COR-L47 (cell line): ENCODE results near the gene GRM8.

Source experiments
- DNase-seq: peaks from one replicate; lab custom pipeline; 2025; lab: John Stamatoyannopoulos, UW

Gene GRM8

DNA sequence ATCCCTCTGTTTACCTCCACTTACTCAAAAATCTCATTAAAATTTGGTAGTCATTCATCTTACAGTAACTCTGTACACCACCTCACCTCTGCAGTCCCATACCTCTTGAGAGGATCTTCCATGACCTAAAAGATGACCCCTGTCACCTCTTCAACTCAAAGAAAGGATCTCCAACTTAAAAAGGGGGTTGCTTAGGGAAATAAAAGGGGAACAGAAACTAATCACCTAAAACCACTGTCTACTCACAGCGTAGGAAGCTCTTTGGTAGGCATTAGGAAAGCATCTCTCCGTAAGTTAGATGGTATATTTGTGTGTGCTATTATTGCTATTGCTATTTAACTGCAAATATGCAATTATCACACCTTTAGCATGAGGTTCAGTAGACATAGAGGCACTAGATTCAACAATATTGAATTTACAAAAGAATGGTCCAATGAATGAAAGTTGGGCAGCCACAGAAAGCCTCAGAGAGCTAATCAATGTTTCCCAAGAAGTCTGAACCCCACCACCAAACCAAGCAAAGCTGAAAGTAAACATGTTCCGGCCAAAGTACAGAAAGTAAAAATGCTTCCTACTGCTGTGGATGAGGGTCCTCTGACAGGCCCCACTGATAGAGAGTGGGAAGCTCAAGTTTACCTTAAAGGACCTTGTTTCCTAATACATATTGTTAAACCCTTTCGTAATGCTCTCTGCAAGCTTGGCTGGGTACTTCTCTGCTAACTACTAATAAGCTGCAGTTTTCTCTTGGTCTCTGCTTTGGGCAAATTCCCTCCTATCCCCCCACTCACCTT, 105.8 kb downstream of the GRM8 start:
- no peak for DNase-seq

DNA sequence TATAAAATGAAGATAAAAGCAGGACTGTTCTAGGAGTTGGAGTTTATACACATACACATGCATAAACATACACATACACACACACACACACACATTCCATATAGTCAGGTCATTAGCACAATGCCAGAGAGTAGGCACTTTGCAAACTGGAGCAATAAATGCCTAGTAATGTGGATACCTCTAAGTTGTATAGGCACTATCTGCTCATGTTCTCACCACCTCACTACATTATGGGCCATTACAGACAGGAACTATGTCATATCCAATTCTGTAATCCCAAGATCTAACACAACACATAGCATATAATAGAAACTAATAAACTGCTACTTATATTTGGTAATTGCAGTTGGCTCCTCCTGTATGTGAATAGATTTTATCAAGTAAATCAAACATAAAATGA, 115.6 kb downstream of the GRM8 start:
- no peak for DNase-seq

DNA sequence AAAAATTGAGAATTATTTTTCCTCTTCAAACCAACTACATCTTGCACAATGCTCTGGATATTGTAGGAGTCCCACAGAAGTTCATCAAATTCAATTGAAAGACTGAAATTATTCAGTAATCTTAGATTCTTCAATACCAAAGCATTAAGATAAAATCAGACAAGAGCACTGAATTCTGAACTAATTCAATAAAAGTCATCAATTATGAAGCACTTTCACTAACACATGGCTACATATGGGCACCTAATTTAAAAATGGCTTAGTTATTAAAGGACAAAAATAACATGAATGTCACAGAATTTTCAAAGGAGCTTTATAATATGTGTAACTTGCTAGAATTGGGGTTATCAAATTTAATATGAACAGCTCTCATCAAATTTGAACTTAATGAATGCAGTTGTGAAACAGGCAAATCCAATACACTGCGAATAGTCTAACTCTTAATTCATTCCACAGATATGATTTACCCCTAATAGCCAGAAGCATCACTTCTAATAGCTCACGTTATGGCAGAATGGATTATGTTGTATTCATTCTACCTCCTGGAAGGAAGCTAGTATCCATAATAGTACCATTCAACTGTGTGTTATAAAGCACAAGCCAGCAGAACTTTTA, 116.8 kb downstream of the GRM8 start:
- no peak for DNase-seq

DNA sequence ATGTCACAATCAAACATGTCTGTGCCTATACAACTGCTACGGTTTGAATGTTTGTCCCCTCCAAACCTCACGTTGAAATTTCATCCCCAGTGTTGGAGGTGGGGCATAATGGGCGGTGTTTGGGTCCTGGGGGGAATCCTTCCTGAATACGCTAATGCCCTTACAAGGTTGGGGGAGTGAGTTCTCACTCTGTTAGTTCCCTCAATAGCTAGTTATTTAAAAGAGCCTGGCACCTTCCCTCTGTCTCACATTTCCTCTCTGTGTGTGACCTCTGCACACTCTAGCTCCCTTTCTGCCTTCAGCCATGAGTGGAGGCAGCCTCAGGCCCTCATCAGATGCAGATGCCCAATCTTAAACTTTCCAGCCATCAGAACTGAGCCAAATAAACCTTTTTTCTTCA, 129.5 kb downstream of the GRM8 start:
- DNase-seq = no peak

DNA sequence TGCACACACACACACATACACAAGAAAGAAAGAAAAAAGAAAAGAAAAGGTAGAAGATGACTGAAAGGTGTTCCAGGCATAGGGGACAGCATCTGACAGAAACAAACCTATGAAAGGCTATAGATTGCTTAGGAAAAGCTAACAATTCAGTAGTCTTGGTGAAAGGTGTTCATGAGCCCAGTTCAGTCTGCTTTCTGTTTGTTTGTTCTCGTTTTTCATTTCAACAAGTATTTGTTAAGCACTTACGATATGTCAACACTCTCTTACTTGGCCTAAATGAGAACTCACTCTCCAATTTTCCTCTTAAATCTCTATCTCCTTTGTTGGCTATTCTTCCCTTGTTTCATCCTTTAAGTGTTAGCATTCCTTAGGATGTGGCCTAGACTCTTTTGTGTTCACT, 133.2 kb downstream of the GRM8 start:
- no peak for DNase-seq

DNA sequence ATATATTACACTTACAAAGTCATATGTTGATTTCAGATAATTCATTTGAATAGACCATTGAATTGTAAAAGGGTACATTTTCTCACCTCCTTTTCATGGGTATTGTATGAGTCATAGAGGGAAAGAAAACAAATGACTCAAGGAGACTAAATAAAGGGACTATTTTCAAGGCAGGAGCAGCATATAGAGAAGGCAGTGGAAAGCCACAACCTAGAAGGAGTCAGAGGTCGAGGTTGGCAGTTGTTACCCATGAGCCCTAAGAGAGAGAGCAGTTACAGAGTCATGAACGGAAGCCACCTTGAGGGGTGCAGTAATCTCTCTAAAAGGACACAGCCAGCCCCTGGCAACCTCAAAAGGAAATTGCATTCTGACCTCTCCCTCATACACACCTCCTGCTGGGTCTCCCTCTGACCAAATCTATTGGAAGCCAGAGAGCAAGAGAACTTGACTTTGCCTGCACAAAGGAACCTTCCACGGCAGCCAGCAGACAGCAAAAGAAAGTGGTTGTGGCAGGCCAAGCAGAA, 137.9 kb downstream of the GRM8 start:
- no peak for DNase-seq

DNA sequence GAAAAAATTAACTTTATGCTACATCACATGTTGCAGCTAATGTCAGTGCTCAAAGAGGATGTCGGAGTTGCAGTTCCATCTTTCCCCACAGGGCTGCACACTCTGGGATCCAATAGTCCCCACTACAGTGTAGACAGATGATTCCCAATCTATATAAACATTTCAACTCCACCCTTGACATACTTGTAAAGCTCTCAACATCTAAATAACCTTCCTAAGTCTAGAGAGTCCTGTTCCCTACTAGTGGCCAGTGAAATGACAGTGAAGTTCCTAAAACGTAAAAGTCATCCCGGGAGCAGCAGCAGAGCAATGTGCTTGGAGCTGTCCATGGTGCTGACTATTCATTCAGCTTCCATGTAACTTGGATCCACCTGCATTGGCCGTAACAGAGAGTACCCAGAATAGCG, 145.1 kb downstream of the GRM8 start:
- DNase-seq = peak; percentile 24

DNA sequence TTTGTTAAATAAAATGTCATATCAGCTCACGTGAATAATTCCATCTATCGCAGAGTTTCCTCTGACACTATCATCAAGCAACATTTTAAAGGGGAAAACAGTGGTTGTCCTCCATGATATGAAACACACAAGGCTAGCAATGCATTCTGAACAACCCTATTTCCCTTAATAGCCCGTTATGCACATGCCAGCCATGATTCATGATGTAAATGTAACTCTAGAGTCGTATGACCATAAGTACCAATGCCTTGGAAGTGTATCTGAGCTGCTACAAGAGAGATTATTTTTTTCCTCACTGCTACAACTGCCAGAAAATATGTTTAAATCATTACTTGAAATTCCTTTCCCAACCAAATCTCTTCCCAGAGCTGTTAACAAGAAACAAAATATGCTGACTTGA, 159.4 kb downstream of the GRM8 start:
- no peak for DNase-seq

DNA sequence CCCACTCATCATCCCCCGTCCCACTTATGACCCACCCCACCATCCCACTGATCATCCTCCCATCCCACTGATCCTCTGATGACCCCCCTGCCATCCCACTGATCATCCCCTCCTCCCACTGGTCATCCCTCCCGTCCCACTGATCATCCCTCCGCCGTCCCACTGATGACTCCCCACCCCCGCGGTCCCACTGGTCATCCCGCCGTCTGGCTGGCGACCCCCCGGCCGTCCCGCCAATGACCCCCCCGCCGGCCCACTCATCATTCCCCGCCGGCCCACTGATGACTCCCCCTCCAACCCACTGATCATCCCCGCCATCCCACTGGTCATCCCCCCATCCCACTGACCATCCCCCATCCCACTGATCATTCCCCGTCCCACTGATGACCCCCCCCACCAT, 161.1 kb downstream of the GRM8 start:
- DNase-seq = no peak

DNA sequence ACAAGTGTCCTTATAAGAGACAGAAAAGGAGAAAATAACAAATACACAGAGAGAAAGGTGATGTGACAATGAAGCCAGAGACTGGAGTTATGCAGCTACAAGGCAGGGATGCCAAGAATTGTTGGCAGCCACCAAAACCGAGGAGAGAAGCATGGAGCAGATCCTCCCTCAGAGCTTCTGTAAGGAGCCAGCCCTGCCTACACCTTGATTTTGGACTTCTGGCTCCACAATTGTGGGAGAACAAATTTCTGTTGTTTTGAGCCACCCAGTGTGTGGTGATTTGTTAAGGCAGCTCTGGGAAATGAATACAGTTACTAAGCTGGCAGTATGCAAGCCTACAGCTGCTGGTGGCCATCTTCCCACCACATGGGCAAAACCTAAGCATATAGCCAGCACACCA, 163.6 kb downstream of the GRM8 start:
- DNase-seq = no peak

DNA sequence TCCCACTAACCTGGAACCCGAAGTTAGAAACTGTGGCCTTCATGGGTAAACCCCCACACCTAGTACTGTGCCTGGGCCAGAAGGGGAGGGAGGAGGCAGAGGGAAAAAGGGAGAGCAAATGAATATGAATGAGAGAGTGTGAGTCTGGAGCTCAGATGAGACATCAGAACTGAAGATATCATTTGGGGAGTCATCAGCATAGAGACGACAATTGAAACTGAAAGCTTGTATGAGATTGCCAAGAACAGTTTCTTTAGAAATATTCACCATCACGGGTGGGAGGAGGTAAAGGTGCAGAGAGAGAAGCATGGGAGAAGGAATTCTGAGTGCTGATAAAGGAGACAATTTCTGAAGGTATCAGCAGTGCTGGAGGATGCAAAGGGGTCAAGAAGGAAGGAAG, 171.2 kb downstream of the GRM8 start:
- DNase-seq = no peak

DNA sequence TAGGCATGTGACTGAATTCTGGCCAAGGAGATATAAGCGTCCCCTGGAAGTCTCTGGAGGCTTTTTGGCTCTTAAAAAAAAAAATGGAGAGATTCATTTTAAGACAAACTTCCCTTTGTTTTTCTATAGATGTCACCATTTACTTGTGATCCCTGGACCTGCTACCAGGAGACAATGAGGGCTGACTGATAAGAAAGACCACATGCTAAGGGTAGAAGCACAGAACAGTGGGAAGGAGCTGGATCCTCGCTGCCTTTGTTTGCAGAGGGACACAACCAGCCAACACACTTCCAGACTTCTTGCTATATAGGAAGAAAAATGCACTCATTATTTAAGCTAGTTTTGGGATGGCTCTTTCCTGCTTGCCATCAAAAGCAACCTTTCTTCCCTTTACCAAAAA, 172.2 kb downstream of the GRM8 start:
- no peak for DNase-seq

DNA sequence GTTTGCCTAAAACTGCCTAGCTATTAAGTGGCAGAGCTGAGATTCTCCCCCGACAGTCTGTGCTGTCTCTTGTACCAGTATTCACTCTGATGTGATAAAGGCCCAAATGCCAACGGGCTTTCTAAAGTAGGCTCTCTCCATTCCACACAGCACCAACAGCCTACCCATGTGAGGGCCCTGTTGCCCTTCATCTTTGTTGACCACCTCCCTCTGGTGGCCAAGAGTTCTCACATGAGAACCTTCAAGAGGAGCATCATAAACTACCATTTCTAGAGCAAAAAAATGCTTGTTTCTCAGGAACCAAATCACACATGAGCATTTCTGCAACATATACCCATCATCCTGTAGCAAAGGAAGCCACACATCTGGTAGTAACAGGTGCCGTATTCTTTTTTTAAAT, 185.8 kb downstream of the GRM8 start:
- no peak for DNase-seq

DNA sequence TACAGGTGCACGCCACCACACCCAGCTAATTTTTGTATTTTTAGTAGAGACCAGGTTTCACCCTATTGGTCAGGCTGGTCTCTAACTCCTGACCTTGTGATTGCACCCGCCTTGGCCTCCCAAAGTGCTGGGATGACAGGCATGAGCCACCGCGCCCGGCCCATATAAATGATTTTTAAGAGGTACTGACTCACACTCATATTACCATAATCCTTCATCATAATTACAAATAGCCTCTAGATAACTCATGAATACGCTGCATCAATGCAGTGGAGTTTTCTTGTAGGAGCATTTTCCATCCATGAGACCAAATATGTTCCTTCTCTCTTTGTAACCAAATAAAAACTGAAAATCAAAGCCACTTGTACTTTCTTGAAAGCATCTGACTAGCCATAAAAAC, 193.3 kb downstream of the GRM8 start:
- DNase-seq = no peak

DNA sequence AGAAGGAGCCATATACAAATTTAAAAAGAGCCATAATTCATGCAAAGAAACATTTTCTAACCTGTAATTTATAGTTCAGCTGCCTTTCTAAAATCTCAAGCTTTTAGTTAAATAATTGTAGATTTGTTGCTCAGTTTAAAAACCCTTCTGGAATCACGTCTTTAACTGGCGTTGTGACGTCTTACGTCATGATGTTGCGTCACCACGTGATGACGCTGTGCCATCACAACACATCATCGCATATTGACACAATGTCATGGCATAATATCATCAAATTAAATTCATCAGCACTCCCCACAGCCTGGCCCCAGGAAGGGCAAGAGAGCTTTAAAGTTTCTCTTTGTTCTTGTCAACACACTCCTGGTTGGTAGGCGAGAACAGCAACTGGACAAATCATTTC, 194.8 kb downstream of the GRM8 start:
- DNase-seq = no peak

DNA sequence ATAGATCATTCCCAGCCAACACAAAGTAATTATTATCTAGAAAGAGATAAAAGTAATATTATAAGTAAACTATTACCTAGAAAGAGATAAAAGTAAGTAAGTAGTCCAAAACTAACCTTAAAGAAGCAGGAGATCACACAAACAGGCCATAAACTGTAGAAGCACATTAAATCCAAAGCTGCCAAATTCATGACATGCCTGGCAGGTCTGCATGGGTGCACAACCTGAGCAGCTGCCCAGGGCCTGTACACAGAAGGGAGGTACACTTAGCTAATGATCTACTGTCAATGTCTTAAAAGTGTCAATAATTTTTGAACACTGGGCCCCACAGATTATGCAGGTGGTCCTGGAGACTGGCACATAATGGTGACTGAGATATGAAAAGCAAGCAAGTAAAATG, 196.5 kb downstream of the GRM8 start:
- DNase-seq = no peak

DNA sequence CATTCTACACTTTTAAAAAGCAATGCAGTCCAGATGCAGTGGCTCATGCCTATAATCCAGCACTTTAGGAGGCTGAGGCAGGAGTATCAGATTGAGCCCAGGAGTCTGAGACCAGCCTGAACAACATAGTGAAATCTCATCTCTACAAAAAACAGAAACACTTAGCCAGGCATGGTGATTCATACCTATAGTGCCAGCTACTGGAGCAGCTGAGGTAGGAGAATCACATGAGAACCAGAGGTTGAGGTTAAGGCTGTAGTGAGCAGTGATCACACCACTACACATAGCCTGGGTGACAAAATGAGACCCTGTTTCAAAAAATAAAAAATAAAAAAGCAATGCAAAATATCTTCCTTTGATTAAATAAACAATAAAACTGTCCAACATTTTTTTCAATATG, 205.2 kb downstream of the GRM8 start:
- DNase-seq = no peak

DNA sequence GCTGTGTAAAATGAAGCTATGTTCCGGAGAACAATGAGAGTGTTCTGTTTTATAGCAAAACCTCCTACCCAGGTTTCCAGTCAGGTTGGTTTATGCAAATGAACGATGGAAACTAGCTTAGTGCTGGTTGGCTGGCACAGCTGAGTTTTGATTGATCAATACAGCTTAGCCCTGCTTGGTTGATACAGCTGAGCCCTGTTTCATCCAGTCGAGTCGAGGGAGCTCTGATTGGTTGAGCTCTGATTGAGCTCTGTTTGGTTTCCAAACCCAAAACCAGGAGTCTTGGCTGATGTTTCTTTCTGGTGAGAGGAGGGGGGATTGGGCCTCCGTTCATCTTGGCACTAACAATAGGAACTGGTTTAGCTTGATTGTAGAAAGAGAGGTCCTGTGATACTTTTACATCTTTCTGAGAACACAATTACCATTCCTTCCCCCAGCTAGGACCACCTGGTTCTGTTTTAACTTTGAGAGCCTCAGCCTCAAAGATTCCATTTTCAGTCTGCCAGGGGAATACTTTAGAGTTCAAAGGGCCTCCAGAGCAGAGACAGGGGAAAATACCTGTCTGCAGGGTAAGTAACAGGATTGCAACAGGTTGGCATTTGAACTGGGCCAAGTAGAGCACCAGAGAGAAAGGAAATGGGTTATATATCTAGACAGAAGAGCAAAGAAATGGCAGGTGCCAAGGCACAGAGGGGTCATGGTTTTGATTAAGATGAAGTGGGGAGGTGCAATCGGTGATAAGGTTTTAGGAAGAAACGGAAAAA, 210.9 kb downstream of the GRM8 start:
- no peak for DNase-seq

DNA sequence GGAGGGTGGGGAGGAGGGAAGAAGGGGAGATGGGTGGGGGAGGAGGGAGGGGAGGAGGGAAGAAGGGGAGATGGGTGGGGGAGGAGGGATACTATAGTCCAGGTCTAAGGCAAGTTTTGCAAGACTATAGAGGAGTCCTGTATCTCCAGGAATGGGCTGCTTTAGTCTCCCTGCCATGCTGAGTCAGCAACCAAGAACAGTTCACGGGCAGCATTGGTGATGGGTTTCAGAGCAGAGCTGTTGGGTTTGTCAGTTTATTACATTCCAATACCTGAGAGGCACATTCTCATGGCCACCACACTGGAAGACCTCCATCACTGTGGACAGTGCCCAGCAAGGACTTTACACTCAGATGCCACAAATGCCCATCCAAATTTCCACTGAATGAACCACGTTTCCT, 212.7 kb downstream of the GRM8 start:
- DNase-seq = no peak

DNA sequence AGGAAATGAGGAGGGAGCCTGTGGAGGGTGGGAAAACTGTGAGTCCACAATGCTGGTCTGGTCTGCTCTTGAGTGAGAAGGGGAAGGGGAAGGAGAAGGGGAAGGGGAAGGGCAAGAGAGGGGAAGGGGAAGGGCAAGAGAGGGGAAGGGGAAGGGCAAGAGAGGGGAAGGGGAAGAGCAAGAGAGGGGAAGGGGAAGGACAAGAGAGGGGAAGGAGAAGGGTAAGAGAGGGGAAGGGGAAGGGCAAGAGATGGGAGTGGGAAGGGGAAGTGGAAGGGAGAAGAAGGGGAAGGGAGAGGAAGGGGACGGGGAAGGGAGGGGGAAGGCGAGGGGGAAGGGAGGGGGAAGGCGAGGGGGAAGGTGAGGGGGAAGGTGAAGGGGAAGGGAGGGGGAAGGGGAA, 213.2 kb downstream of the GRM8 start:
- no peak for DNase-seq

DNA sequence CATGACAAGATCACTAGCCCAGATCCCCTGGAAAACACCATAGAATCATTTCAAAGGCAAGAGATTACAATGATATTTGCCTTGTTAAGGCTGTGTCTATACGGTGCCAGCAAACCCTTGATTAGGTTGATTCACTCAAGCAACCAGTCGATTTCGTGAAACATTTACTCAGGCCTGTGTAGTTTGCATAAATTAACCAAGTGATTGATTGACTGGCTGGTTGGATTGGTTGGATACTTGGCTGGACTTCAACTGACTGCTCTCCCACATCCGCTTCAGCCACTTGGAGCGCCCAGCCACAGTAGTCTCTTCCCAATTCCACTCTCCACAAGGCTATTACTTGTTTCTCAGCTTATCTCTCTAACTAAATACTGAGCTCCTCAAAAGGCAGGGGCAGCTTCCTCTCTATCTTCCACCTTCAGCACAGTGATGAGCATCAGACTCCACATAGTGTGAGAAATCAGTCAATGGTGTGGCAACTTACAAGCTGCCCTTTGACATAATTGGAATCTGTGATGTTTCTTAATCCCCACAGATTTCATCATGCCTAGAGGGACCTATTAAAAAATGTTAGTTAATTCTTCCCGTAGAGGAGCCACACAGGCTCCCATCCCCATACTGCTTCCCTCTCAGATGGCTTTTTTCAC, 217.4 kb downstream of the GRM8 start:
- no peak for DNase-seq

DNA sequence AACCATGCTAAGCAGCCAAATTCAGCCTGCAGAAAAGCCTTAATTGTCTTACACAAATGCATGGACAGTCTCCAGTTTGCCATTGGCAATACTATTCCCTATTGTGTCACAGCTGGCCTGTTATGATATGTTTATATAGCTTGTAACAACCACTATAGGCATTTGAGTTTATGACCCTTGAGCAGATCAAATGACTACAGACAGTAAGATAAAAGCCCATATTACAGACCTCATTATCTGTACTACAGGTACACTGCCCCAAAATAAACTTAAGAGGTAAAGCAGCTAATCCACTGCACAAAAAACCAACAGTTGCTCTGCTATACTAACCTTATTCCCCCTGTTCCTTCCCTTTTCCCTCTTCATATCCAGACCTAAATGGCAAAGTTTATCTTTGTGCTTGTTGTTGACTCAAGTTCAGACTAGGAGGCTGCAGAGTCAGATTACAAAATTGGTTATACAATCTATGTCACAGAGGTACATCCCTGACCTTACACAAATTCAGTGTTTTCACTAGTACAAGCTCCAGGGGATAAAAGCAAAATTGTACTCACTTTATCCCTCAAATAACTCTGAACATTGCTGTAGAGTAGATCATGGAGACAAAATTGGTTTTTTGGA, 218.4 kb downstream of the GRM8 start:
- no peak for DNase-seq
